Muscle of leg (tissue), 11 donors: ENCODE results near the gene LMNB1. TPM values are rescaled to one million over a fixed set of nuclear protein-coding genes. Genes with fewer than 3 reads are reported as not detected.
"Not testable (repeated sequence)": the region's sequence is repeated elsewhere in the genome, so short reads cannot be mapped to it uniquely, and the experiment has no call there.

Experiments used
- DNase-seq: peaks from one replicate; pipeline ENCODE4 v3.0.0; 2013
- H3K27ac ChIP-seq: one replicate; pipeline ENCODE4 v1.5.1; 2013; ENCODE audit warnings: mild to moderate bottlenecking, low read length, control low read depth
- H3K27me3 ChIP-seq: one replicate; pipeline ENCODE4 v1.6.1; 2013; ENCODE audit warnings: low read length; ENCODE audit not compliant: control insufficient read depth, insufficient read depth
- H3K36me3 ChIP-seq: one replicate; pipeline ENCODE4 v1.6.1; 2013; ENCODE audit warnings: low read length; ENCODE audit not compliant: control insufficient read depth, insufficient read depth
- H3K4me1 ChIP-seq: one replicate; pipeline ENCODE4 v1.6.1; 2013; ENCODE audit warnings: low read length; ENCODE audit not compliant: control insufficient read depth, insufficient read depth
- H3K4me3 ChIP-seq: one replicate; pipeline ENCODE4 v1.5.1; 2013; ENCODE audit warnings: low read length, control low read depth
- H3K9me3 ChIP-seq: replicated peaks from 2 replicates; pipeline ENCODE4 v1.6.1; 2013; ENCODE audit warnings: low read depth, low read length; ENCODE audit not compliant: control insufficient read depth
- WGBS: methylation state at CpG from one replicate; pipeline ENCODE4 v1.1.5; 2013; ENCODE audit warnings: missing lambda C conversion rate; ENCODE audit not compliant: insufficient coverage; 5-methylcytosine and 5-hydroxymethylcytosine counted together
- polyA plus RNA-seq, 8 donors: library from polyadenylated mRNA; unstranded; fragments of 120-200 nt; gene quantifications; one replicate each; pipeline versions ENCODE4 v1.2.1 to v1.2.3, GENCODE V29; 2013; ENCODE audit warnings: inconsistent platforms in 1 of 8, low replicate concordance in 1 of 8; ENCODE audit not compliant: insufficient read length in 8 of 8, insufficient read depth in 1 of 8
- total RNA-seq: library from RNA; stranded (reverse); fragments of 120-200 nt; gene quantifications from one replicate; pipeline ENCODE4 v1.2.4, GENCODE V29; 2013

Gene LMNB1
- total and polyA plus RNA-seq, 9 donors = 32.4 to 78.7 (median 53.0) TPM

DNA sequence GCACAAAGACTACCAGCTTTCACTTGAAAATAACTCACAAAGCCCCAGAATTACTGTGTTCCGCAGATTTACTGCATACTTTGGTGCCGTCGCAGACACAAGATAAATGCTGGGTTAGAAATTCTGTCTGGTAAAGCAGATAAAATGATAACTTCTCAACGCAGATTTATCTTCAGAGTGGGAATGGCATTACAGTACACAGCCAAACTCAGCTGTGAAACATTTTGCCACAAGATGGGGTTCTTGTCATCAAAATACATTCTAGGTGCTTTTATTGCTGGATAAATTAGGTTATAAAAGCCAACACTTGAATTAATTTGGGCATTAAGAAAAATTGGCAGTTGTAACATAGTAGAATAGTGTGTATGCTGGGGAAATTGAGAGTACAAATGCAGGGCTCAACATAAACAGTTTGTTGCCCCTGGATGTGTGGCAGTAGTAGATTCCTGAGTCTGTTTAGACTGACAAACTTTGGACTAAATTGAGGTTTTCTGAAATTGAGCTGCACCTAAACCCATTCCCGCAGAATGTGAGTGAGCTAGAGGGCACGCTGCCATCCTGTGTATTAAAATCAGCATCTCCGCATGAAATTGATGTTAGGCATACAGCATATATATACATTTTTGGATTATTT, 61.1 kb downstream of the LMNB1 start:
- Histone ChIP-seq H3K27me3 (no peaks in the 10 kb centered on the region), H3K27ac (no peak overlapping the region), H3K4me1 (no peaks in the 10 kb centered on the region), H3K4me3 (no peak overlapping the region), H3K9me3 (no peaks in the 10 kb centered on the region), H3K36me3 (peaks cover 12% of the 10 kb centered on the region)
- WGBS = no CpG with 5 or more reads among the region's 7 CpGs
- peak; percentile 51 for DNase-seq

DNA sequence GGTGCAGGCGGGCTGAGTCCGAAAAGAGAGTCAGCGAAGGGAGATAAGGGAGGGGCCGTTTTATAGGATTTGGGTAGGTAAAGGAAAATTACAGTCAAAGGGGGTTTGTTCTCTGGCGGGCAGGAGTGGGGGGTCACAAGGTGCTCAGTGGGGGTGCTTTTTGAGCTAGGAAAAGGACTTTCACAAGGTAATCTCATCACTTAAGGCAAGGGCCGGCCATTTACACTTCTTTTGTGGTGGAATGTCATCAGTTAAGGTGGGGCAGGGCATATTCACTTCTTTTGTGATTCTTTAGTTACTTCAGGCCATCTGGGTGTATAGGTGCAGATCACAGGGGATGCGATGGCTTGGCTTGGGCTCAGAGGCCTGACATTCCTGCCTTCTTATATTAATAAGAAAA, 62.5 kb downstream of the LMNB1 start:
- H3K4me3 ChIP-seq, DNase-seq, H3K9me3 ChIP-seq, H3K27ac ChIP-seq, H3K4me1 ChIP-seq, H3K36me3 ChIP-seq, H3K27me3 ChIP-seq: not testable (repeated sequence)
- 80% methylated on average over 2 of the region's 7 CpGs for WGBS

DNA sequence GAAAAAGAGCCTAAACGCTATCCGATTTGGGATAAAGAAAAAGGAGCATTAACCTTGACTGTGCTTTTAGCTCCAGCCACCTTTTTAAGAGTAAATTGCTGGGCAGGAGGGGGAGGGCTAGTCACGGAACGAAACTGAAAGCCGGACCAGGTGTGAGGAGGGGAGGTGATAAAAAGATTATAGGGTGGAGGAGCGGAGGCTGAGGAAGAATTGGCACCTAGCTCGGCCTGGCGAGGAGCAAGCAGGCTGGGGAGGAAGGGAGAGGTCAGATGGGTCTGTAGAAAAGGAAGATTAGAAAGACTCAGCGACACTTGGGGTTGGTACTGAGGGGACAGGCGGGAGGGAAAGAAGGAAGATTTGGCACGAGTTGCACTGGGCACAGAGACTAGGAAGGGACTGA, 66.4 kb downstream of the LMNB1 start:
- not testable (repeated sequence) for DNase-seq, H3K36me3 ChIP-seq, H3K27me3 ChIP-seq, H3K9me3 ChIP-seq, H3K27ac ChIP-seq, H3K4me3 ChIP-seq
- WGBS = 58% methylated on average over 3 of the region's 11 CpGs
- H3K4me1 ChIP-seq = peaks cover 16% of the 10 kb centered on the region

DNA sequence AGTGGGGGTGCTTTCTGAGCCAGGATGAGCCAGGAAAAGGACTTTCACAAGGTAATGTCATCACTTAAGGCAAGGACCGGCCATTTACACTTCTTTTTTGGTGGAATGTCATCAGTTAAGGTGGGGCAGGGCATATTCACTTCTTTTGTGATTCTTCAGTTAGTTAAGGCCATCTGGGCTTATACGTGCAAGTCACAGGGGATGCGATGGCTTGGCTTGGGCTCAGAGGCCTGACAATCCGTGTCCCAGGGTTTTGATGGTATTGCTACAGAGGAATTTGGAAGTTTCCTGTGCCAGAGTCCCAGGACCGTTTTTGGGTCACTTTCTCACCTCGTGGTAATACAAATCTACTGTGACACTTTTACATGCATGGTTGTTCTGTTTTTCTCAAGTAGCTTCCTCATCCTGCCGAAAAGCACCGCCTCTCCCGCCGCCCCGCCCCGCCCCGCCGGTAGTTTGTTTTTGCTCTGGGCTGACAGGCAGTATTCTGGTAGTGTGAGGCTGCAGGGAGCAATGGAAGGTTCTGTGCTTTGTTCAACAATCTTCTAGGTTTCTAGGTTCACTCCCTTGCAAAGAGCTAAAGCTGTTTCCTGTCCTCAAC, 68.6 kb downstream of the LMNB1 start:
- H3K4me3 ChIP-seq = not testable (repeated sequence)

DNA sequence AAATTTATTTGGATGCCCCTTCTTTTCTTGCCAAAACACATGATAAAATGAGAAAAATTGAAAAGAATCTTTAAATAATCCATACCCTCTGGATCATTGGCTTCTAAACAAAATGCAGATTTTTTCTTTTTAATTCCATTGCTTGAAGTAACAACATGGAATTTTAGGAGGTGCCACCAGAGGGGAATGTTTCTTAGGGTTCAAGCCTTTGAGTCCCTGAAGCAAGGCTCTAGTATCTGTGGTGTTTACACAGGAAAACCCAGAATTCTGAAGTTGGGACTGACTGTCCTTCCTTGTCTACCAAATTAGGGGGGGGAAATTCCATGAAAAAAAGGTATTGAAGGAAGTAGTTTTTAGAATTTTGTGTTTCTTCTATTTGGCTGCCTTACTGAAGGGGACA, 69.4 kb downstream of the LMNB1 start:
- Histone ChIP-seq H3K4me1 (peaks cover 26% of the 10 kb centered on the region), H3K27me3 (no peaks in the 10 kb centered on the region), H3K27ac (peak overlapping the region; percentile 69), H3K4me3 (no peak overlapping the region), H3K36me3 (no peaks in the 10 kb centered on the region), H3K9me3 (no peaks in the 10 kb centered on the region)
- peak; percentile 73 for DNase-seq

More for the DNA sequence above, 68.6 kb downstream of the LMNB1 start:
- H3K4me1 ChIP-seq = peaks cover 20% of the 10 kb centered on the region
- H3K27me3 ChIP-seq, H3K36me3 ChIP-seq, H3K9me3 ChIP-seq, H3K27ac ChIP-seq: not testable (repeated sequence)
- WGBS = 32% methylated on average over 3 of the region's 14 CpGs
- DNase-seq = peak; percentile 55

DNA sequence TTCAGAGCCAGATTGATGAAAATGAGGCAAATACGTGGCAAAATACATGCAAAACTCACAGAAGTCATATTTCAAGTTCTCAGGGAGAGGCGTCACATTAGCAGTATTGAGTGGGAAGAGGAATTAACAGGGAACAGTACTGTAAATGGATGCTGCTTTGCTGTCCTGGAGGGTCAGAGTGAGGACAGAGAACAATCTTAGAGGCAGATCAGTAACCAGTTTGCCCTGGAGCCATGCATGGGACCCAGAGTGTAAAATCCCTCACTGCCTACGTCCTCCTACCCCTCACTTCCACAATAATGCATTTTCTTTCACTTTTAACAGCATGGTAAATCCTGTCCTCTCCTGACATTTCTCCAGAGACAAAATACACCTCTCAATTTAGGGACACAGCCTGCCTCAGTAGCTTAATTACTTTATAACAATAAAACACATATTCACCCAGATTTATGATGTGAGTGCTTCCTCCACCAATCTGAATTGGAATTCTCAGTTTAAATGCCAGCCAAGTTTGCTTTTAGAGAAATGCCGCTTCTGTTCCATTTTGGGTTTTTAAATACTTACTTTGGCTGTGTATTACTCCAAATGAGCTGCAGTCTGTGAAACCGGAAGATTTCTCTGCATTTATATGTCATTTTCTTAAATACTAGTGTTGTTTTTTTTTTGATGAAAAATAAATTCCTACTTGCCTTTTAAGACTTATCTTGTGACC, 70.0 kb downstream of the LMNB1 start:
- no peaks in the 10 kb centered on the region for H3K9me3 ChIP-seq
- no peaks in the 10 kb centered on the region for H3K36me3 ChIP-seq
- no peak for DNase-seq
- peaks cover 31% of the 10 kb centered on the region for H3K4me1 ChIP-seq
- H3K27me3 ChIP-seq = no peaks in the 10 kb centered on the region
- H3K27ac ChIP-seq = peak overlapping the region; percentile 69
- 67% methylated on average over 3 of the region's 5 CpGs for WGBS
- H3K4me3 ChIP-seq = no peak overlapping the region

DNA sequence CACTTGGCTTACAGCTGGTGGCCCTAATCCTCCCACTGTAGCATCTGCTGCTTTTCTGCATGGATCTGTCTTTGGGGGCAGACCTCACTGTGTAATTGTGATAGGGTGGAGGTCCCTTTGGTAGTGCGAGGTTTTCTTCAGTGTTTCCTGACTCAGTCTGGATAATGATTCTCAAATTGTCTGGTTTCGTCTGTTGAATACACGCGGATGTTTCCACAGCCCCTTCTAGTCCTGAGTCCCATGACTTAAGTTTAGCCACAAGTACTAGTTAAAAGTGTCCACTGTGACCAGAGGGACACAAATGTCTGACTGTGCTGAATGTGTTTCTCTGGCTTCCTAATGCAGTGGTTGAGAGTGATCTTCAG, 70.5 kb downstream of the LMNB1 start:
- DNase-seq = peak; percentile 54
- H3K27ac ChIP-seq = peak overlapping the region; percentile 69

DNA sequence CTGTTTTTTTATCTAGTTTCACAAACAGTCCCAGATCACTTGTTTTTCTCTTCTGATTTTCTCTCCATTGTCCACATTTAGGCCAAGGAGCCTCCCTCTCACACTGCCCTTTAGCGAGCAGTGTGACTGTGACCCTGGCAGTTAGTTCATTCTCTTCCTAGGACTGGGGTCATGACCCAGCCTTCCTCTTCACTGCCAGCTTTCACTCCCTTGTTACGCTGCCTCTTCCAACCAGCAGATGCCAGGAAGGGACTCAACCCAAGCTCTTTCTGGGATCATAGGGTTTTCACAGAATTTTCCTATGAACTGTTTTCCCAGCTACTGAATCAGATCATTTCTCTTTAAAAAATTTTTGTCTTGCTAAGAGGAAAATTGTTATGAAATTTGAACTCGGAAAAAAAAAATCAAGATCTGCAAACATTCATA, 70.9 kb downstream of the LMNB1 start:
- Histone ChIP-seq H3K27me3 (no peaks in the 10 kb centered on the region), H3K27ac (peak overlapping the region; percentile 69), H3K4me3 (no peak overlapping the region), H3K9me3 (no peaks in the 10 kb centered on the region), H3K4me1 (peaks cover 40% of the 10 kb centered on the region), H3K36me3 (no peaks in the 10 kb centered on the region)
- 63% methylated on average over 2 of the region's 3 CpGs for WGBS
- DNase-seq = peak; percentile 87

More for the DNA sequence above, 70.5 kb downstream of the LMNB1 start:
- H3K4me3 ChIP-seq = no peak overlapping the region
- H3K9me3 ChIP-seq = no peaks in the 10 kb centered on the region
- no CpG with 5 or more reads among the region's 4 CpGs for WGBS
- H3K4me1 ChIP-seq = peaks cover 36% of the 10 kb centered on the region
- H3K36me3 ChIP-seq = no peaks in the 10 kb centered on the region
- no peaks in the 10 kb centered on the region for H3K27me3 ChIP-seq

DNA sequence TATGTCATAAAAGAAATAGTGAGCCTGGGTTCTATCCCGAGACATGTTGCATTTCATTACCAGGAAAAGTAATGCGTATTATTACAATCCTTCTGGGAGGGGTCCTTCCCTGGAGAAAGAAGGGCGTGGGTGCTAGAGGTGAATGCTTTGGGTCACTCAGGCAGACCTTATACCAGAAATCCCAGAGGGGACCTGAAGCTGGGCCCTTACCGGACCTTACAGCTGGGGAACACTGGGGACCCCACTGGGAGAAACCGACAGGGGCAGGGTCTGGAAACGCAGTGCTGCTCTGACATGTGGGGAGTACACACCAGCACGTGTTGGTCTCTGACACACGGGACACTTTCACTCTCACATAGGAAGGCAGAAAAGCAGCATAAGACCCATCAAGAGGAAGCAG, 71.3 kb downstream of the LMNB1 start:
- 17% methylated on average over 1 of the region's 8 CpGs for WGBS
- Histone ChIP-seq H3K4me1 (peaks cover 45% of the 10 kb centered on the region), H3K4me3 (no peak overlapping the region), H3K9me3 (no peaks in the 10 kb centered on the region), H3K27ac (peak overlapping the region; percentile 69), H3K36me3 (no peaks in the 10 kb centered on the region), H3K27me3 (no peaks in the 10 kb centered on the region)
- DNase-seq = no peak

DNA sequence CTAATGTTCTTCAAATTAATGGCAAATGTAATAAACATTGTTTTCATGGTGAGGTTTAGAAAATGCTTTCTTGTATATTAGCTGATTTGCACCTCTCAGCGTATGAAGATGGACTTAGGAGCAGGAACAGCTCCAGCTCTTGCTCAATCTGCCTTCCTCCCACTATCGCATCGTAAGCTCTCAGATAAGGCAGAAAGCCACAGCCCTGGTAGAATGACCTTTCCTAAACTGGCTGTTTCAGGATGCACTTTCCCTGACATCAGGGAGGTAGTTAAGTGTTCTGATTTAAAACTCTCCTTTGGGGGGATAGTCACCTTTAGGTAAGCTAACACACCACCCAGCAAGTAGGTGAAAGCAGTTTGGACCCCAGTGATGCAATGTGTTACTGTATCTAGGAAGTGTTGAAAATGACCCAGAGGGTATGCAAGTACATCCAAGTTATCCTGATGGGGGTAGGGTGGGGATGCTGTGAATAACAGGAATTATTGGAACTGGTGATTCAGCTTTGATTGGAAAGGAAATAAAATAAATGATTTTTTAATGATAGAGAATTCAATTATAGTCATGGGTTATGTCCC, 72.3 kb downstream of the LMNB1 start:
- WGBS = no CpG with 5 or more reads among the region's 3 CpGs
- no peak overlapping the region for H3K27ac ChIP-seq
- H3K9me3 ChIP-seq = no peaks in the 10 kb centered on the region
- no peaks in the 10 kb centered on the region for H3K27me3 ChIP-seq
- no peak overlapping the region for H3K4me3 ChIP-seq
- peak; percentile 26 for DNase-seq
- H3K4me1 ChIP-seq = peaks cover 45% of the 10 kb centered on the region
- H3K36me3 ChIP-seq = no peaks in the 10 kb centered on the region
